ACHN (cell line): ENCODE measurements around the gene CD55.

ENCODE experiments used
- DNase-seq: peaks from one replicate; pipeline ENCODE4 v3.0.0-alpha.2; 2015
- in situ Hi-C: cut with HindIII; loops from 2 replicates; pipeline ENCODE4 v1.10.0; 2017; ENCODE audit warnings: low sequenced_read_pairs, low pct_ligation_motif_present, low pct_unique_long_range_greater_than_20kb

The CD55 gene

GRCh38 chr1:207321790-207322645 lies 540 bp downstream of the CD55 start:
- in situ Hi-C loops = no loop called here
- DNase-seq = peak; percentile 24

- in situ Hi-C loops = no loop called here
- DNase-seq = no peak
Measured at GRCh38 chr1:207323425-207324225, 2.1 kb downstream of the CD55 start.

GRCh38 chr1:207328004-207328403 lies 6.5 kb downstream of the CD55 start:
- in situ Hi-C loops = no loop called here
- no peak for DNase-seq

GRCh38 chr1:207328908-207329440 lies 7.5 kb downstream of the CD55 start:
- in situ Hi-C loops = no loop called here
- no peak for DNase-seq

DNA sequence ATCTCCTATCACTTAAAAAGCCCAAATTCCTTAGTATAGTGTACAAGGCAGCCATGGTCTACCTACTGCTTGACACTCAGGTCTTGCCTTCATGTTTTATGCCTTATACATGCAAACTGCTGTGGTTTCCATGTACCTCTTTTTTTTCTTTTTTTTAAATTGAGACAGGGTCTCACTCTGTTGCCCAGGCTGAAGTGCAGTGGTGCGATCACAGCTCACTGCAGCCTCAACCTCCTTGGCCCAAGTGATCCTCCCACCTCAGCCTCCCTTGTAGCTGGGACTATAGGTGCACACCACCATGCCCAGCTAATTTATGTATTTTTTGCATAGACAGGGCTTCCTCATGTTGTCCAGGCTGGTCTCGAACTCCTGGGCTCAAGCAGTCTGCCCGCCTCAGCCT lies 8.0 kb downstream of the CD55 start:
- no peak for DNase-seq
- in situ Hi-C loops = no loop called here

DNA sequence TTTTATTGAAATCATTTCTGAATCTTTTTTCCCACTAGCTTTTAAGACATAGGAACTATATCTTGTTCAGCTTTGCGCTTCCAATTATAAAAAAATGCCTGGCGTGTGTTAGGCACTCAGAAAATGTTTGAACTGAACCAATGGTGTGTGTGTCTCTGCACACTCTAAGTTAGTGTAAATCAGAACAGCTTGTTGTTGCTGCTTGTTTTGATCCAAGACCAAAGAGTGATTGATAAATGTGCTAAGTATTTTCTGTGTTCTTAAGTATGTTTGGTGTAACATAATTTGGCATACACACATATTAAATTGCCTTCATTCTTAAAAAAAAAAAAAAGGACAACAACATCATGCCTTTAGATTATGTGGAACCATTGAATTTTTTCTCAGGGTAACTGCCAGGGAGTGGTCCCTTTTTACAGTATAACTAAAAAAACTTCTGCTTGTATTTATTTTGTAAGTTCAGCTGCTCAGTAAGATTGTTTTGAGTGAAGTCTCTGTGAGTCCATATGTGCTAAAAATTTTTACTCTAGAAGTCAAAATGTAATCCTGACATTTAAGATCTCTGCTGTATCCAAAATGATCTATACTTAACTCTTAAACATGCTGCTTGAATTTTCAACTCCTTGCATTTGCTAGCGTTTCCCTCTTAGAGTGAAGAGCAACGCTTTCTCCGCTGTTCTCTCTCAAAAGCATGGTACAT lies 8.7 kb downstream of the CD55 start:
- no peak for DNase-seq
- in situ Hi-C loops = no loop called here

GRCh38 chr1:207331354-207332313 lies 10.2 kb downstream of the CD55 start:
- DNase-seq = no peak
- in situ Hi-C loops = no loop called here

GRCh38 chr1:207333009-207333600 lies 11.6 kb downstream of the CD55 start:
- DNase-seq = no peak
- in situ Hi-C loops = no loop called here

- no peak for DNase-seq
- in situ Hi-C loops = no loop called here
Measured at GRCh38 chr1:207333620-207334019, 12.1 kb downstream of the CD55 start.

- in situ Hi-C loops = no loop called here
Measured at GRCh38 chr1:207334337-207334736, 12.9 kb downstream of the CD55 start.

GRCh38 chr1:207335138-207335537 lies 13.7 kb downstream of the CD55 start:
- no peak for DNase-seq
- in situ Hi-C loops = no loop called here

More at GRCh38 chr1:207334337-207334736, 12.9 kb downstream of the CD55 start:
- no peak for DNase-seq

DNA sequence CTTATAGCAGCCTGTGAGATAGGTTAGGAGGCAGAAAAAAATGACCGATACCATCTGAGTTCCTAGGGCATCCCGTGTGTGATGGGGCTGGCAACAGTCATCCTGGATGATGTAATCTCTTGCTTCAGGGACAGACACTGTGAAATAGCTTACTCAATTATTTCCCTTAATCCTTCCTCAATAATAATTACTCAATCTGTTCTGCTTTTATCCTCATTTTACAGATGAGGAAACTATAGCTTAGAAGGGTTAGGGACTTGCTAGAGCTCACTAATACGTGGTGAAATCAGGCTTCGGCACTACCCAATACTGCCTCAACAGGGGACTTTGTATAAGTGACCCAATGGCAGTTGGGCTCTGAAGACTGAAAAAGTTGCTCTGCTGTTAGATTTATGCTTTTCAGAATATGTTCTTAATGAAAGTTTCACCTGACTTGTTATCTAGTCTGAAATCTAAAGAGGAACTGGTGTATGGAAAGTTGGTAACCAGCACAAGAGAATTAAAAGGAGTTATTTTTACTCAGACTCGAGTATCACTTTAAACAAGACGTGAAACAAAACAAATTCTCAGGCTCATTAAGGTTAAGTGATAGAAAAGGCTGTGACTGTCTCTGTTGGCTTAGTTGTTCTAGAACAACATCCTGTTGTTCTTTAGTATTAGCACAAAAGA lies 14.4 kb downstream of the CD55 start:
- in situ Hi-C loops = no loop called here
- DNase-seq = no peak

- no peak for DNase-seq
- in situ Hi-C loops = no loop called here
Measured at GRCh38 chr1:207336559-207337467, 15.3 kb downstream of the CD55 start.

DNA sequence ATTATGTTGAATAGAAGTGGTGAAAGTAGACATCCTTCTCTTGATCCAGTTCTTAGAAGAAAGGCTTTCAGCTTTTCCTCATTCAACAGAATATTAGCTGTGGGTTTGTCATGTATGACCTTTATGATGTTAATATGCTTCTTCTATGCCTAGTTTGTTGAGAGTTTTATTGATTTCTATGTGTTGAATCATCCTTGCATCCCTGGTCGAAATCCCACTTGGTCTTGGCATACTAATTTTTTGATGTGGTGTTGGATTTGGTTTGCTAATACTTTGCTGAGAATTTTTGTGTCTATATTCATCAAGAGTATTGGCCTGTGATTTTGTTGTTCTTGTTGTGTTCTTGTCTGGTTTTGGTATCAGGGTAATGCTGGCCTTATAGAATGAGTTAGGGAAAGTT lies 20.9 kb downstream of the CD55 start:
- DNase-seq = no peak
- in situ Hi-C loops = no loop called here

GRCh38 chr1:207343675-207344074 lies 22.2 kb downstream of the CD55 start:
- in situ Hi-C loops = no loop called here
- no peak for DNase-seq

DNA sequence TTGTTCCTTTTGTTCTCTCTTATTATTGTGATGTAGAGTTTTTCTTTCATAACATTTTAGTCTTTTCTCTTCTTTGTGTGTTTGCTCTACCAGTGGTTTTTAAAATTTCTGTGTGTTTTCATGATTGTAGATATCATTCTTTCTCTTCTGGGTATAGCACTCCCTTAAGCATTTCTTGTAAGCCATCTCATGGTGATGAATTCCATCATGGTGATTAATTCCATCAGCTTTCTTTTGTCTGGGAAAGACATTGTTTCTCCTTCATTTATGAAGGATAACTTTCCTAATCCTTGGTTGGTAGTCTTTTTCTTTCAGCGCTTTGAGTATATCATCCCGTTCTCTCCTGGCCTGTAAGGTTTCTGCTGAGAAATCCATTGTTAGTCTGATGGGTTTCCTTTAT lies 22.7 kb downstream of the CD55 start:
- in situ Hi-C loops = no loop called here
- no peak for DNase-seq
